LNCAP (cell line): Measurements from ENCODE around the gene SZT2.

Source experiments
- TF ChIP-seq, protein P1 (sequence below): fragments of 450-650 bp; IDR thresholded peaks from 2 replicates; pipeline ENCODE4 v1.5.1; 2017; ENCODE audit warnings: mild to moderate bottlenecking

The SZT2 gene

GRCh38 chr1:43357251-43357650 is 32.4 kb upstream of the SZT2 start:
- TF ChIP-seq, protein P1, sequence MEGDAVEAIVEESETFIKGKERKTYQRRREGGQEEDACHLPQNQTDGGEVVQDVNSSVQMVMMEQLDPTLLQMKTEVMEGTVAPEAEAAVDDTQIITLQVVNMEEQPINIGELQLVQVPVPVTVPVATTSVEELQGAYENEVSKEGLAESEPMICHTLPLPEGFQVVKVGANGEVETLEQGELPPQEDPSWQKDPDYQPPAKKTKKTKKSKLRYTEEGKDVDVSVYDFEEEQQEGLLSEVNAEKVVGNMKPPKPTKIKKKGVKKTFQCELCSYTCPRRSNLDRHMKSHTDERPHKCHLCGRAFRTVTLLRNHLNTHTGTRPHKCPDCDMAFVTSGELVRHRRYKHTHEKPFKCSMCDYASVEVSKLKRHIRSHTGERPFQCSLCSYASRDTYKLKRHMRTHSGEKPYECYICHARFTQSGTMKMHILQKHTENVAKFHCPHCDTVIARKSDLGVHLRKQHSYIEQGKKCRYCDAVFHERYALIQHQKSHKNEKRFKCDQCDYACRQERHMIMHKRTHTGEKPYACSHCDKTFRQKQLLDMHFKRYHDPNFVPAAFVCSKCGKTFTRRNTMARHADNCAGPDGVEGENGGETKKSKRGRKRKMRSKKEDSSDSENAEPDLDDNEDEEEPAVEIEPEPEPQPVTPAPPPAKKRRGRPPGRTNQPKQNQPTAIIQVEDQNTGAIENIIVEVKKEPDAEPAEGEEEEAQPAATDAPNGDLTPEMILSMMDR: no peak

DNA sequence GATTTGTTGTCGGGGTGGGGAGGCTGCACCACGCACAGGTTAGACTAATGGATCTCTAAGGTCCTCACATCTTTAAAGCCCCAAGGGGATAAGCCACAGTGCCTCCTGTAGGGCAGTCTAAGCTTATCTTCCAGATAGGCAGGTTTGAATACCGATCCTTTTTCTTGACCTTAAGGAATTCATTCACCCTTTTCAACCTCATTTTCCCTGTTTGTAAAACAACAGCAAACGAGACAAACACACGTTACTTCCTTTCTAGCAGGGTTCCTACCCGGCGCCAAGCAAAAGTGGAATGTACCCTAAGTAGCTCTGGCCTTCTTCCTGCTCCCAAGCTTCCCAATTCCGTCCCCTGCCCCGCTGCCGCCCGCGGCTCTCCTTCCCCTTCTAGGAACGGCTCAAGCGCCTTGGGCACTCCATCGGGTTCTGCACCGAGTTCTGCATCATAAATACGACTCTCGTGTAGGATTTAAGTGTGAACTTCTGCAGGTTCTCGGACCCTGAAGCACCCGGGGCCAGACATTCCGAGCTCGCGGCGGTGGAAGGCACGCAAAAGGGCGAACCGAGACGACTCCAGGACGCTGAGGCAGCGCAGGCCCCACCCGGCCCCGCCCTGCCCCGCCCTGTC is 31.5 kb upstream of the SZT2 start:
- TF ChIP-seq, protein P1: peak; percentile 54; the same call in 1 of the 2 replicates

GRCh38 chr1:43358746-43359693 is 30.7 kb upstream of the SZT2 start, which contains the start of gene CDC20:
Gene CDC20 (plus strand): TSS chr1:43358981. CDS start chr1:43359216, 235 bp downstream.
- TF ChIP-seq, protein P1: no peak

DNA sequence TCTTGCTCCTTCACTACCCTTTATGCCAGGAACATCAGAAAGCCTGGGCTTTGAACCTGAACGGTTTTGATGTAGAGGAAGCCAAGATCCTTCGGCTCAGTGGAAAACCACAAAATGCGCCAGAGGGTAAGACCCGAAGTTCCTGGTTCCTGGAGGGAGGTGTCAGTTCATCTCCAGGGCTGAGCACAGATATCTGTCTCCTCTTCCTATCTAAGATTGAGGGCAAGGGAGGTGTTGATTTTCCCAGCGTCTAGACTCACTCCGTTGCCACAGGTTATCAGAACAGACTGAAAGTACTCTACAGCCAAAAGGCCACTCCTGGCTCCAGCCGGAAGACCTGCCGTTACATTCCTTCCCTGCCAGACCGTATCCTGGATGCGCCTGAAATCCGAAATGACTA is 30.0 kb upstream of the SZT2 start:
- TF ChIP-seq, protein P1: no peak

DNA sequence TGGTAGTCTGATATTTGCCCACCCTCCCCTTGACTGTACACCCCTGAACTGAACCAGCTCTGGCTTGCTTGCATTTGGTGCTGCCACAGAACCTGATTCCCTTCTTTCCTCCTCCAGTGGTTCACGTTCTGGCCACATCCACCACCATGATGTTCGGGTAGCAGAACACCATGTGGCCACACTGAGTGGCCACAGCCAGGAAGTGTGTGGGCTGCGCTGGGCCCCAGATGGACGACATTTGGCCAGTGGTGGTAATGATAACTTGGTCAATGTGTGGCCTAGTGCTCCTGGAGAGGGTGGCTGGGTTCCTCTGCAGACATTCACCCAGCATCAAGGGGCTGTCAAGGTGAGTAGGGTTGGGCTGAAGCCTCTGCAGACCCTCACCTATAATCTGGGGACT is 29.1 kb upstream of the SZT2 start:
- TF ChIP-seq, protein P1: no peak

GRCh38 chr1:43363283-43363934 is 26.3 kb upstream of the SZT2 start:
- TF ChIP-seq, protein P1: no peak

- TF ChIP-seq, protein P1: no peak
Observed at GRCh38 chr1:43363935-43364525, 25.7 kb upstream of the SZT2 start.
